ENCODE data around the gene RTN4RL1.

- TF ChIP-seq CTCF (IDR thresholded peaks at IDR 0.05; ENCODE audit: low read depth, low read length, poor library complexity, severe bottlenecking), result no peak
- TF ChIP-seq EZH2phosphoT487 (IDR thresholded peaks at IDR 0.05; ENCODE audit: borderline replicate concordance, low read length), result no peak
Observed at GRCh38 chr17:1961189-1961588, 63.9 kb downstream of the RTN4RL1 start.
